Suppressor macrophage treated with lipopolysaccharide for 1 hour (primary cell): Measurements from ENCODE around the gene CAP1.

ENCODE experiments used
- DNase-seq, 3 donors: peaks; one replicate each; pipeline ENCODE4 v3.0.0-alpha.2; 2020 to 2022

Gene CAP1

DNA sequence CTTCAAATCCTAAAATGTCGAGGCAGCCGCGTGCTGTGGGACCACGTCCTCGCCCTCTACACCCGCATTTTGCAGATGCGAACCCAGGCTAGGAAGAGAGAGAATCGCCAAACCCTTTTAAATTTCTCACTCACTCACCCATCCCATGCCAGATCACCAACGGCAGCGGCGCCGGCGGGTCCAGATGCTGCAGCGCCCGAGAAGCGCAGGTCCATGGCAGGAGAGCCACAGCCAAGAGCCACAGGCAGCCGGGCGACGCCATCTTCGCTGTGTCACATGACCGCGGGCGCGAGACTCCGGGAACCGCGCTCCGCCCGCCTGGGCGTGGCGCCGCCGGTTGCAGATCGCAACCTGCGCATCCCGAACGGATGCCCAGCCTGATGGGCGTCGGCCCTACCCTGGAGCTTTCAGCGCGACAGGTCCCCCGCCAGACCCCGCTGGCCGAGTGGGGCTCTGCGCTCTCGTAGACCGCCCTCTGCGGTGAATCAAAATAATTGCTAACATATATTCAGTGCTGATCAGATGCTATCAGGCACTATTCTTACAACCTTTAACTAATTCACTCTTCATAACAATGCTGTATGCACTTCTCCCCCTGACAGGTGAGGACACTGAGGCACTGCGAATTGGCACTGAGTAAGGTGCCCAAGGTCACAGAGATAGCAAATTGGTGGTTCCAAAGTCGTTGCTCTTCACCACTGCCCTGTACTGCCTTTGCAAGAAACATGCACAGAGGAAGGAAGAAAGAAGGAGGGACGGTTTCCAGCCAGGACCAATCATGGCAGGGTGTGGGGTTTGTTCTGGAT, 56.7 kb downstream of the CAP1 start, which contains the start of gene PPT1:
PPT1 (minus strand) TSS at position 276 of the 806 bp plus-strand sequence; CDS start at position 262, 14 bp downstream.
- peak; percentile 73 to 89 (median 77) for DNase-seq

DNA sequence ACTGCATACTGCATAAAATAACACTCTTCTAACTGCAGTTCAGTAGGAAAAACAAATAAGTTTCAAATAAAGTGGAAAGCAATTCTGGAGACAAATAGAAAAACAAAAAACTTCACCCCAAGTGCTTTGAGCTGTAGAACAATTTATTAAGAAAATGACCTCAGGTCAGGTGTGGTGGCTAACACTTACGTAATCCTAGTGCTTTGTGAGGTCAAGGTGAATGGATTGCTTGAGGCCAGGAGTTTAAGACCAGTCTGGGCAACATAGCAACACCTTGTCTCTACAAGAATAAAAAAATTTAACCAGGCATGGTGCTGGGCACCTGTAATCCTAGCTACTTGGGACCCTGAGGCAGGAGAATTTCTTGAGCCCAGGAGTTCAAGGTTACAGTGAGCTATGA, 61.5 kb downstream of the CAP1 start:
- DNase-seq: no peak

DNA sequence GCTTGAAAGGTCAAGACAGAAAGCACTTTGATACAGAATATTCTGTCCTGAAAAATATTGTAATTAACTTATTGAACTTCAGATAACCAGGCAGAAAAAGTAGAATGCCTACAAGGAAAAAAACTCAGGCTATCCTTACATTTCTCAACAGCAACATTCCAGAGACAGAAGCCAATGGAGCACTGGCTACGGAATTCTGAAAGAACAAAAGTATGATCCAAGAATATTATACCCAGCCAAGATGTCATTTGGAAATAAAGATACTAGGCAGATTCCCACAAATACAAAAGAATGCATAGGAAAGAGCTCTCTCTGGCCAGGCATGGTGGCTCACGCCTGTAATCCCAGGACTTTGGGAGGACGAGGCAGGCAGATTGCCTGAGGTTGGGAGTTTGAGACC, 62.4 kb downstream of the CAP1 start:
- no peak for DNase-seq

DNA sequence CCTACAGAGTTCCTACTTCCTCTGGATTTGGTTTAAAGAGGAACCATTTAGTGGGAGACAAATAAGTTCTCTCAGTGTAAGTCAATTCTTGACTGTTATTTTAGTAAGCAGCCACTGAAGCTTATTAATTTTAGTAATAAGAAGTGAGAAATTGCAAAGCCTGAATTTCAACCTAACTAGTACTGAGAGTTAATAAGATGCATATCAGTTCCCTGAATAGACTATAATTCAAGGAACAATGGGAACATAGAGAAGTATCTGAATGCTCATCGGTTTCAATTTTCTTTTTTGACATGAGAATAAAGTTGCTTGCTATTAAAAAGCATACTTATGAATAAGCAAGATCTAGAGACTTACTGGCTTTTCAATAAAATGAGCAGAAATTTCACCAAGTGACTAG, 64.5 kb downstream of the CAP1 start:
- DNase-seq: no peak

DNA sequence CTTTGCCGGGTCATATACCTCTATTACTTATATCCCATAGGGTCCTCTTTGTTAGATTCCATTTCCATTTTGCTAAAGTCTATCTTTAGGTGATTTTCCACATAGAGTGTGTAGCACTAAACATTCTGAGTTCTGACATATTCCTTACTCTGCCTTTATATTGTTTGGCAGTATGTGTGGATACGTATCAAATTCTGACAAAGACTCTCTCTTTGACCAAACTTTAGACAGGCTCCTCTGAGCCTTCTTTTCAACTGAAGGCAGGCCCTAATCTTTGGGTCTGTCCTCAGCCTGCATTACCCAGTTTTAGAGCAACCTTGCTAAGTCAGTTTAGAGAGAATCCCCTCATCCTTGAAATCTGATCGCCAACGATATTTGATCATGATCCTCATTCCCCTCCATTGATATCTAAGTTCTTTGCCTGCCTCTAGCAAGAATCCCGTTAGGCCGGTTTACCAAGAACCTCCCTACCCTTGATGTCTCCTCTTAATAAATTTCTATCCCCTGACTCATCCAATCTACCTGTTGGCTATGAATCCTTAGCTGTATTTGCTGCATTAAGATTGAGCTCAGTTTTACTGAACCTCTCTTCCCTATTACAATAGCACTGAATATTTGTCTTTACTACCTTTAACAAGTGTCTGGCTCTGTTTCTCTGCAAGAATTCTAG, 66.9 kb downstream of the CAP1 start:
- DNase-seq: no peak

DNA sequence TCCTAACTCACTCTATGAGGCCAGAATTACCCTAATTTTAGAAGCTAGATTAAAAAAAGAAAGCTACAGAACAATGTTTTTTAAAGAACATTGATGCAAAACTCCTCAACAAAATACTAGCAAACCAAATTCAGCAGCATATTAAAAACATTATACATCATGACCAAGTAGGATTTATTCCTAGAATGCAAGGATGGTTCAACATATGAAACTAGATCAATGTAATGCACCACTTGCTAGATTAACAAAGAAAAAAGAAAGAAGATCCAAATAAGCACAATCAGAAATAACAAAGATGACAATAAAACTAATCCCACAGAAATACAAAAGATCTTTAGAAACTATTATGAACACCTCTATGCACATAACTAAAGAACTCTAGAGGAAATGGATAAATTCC, 69.9 kb downstream of the CAP1 start:
- DNase-seq: no peak

DNA sequence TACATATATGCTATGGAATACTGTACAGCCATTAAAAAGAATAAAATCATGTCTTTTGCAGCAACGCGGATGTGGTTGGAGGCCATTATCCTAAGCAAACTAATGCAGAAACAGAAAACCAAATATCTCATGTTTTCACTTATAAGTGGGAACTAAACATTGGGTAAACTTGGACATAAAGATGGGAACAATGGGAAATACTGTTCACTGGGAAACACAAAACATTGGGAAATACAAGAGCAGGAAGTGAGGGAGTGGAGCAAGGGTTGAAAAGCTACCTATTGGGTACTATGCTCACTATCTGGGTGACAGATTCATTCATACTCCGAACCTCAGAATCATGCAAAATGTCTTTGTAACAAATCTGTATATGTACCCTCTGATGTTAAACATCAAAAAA, 73.9 kb downstream of the CAP1 start:
- DNase-seq: no peak

DNA sequence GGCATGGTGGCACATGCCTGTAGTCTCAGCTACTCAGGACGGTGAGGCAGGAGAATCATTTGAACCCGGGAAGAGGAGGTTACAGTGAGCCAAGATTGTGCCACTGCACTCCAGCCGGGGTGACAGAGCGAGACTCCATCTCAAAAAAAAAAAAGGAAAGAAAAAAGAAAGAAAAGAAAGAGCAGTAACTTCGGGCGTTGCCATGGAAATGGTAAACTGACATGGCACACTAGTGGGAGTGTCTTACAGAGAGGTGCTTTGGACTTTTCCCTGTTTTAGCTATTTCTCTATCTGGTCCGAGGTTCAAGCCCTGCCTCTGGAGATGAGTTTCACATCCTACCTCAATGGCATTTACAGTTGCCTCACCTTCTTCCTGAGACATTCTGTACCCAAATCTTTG, 79.6 kb downstream of the CAP1 start:
- no peak for DNase-seq
